HEK293 (cell line): ENCODE results near the gene TACC2.

Experiments
- GLI2 ChIP-seq: fragments of 450-650 bp; formaldehyde crosslinking; IDR thresholded peaks from 2 replicates; pipeline ENCODE4; 2017; ENCODE audit warnings: missing biosample characterization, missing genetic modification characterization, low read depth, borderline replicate concordance
- ZBTB1 ChIP-seq: fragments of 450-650 bp; formaldehyde crosslinking; IDR thresholded peaks from 2 replicates; pipeline ENCODE4 v1.5.1; 2016; ENCODE audit warnings: missing biosample characterization, missing genetic modification characterization
- ZNF501 ChIP-seq: fragments of 450-650 bp; formaldehyde crosslinking; IDR thresholded peaks from 2 replicates; pipeline ENCODE4 v1.5.1; 2016; ENCODE audit warnings: missing biosample characterization, missing genetic modification characterization
- ZNF555 ChIP-seq: fragments of 450-650 bp; formaldehyde crosslinking; conservative IDR thresholded peaks from 2 replicates; pipeline ENCODE4 v1.5.1; 2017; ENCODE audit warnings: missing biosample characterization, mild to moderate bottlenecking, missing genetic modification characterization, inconsistent platforms
- TF ChIP-seq, protein P1 (sequence below): fragments of 450-650 bp; formaldehyde crosslinking; IDR thresholded peaks from 2 replicates; pipeline ENCODE4 v1.5.1; 2016; ENCODE audit warnings: missing biosample characterization, missing genetic modification characterization, borderline replicate concordance
- TF ChIP-seq, protein P2 (sequence below): fragments of 450-650 bp; formaldehyde crosslinking; IDR thresholded peaks from 2 replicates; pipeline ENCODE4 v1.5.1; 2016; ENCODE audit warnings: missing biosample characterization, missing genetic modification characterization

DNA sequence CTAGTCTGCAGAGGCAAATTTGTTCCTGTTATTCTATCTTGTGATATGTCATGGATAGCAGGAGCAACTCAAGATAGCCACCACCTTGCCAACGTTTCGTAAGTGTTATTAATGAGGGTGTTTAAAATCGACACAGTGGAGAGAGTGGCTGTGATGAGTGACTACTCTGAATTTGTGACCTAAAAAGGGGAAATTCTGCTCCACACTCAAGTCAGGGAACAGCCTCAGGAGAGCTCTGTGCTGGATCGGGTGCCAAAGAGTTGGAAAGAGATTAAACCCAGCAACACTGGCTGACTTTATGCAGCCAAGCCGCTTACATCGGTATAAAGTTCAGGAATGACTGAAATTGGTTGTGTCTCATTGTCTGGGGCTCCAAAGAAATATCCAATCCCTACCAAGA is 9.5 kb downstream of the TACC2 start:
- TF ChIP-seq GLI2 (tag by site-specific recombination) (no peak), ZNF501 (tag by site-specific recombination) (no peak), ZBTB1 (tag by site-specific recombination) (no peak), ZNF555 (no peak)
- TF ChIP-seq, protein P1, sequence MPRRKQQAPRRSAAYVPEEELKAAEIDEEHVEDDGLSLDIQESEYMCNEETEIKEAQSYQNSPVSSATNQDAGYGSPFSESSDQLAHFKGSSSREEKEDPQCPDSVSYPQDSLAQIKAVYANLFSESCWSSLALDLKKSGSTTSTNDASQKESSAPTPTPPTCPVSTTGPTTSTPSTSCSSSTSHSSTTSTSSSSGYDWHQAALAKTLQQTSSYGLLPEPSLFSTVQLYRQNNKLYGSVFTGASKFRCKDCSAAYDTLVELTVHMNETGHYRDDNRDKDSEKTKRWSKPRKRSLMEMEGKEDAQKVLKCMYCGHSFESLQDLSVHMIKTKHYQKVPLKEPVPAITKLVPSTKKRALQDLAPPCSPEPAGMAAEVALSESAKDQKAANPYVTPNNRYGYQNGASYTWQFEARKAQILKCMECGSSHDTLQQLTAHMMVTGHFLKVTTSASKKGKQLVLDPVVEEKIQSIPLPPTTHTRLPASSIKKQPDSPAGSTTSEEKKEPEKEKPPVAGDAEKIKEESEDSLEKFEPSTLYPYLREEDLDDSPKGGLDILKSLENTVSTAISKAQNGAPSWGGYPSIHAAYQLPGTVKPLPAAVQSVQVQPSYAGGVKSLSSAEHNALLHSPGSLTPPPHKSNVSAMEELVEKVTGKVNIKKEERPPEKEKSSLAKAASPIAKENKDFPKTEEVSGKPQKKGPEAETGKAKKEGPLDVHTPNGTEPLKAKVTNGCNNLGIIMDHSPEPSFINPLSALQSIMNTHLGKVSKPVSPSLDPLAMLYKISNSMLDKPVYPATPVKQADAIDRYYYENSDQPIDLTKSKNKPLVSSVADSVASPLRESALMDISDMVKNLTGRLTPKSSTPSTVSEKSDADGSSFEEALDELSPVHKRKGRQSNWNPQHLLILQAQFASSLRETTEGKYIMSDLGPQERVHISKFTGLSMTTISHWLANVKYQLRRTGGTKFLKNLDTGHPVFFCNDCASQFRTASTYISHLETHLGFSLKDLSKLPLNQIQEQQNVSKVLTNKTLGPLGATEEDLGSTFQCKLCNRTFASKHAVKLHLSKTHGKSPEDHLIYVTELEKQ (tag by site-specific recombination) = no peak
- TF ChIP-seq, protein P2, sequence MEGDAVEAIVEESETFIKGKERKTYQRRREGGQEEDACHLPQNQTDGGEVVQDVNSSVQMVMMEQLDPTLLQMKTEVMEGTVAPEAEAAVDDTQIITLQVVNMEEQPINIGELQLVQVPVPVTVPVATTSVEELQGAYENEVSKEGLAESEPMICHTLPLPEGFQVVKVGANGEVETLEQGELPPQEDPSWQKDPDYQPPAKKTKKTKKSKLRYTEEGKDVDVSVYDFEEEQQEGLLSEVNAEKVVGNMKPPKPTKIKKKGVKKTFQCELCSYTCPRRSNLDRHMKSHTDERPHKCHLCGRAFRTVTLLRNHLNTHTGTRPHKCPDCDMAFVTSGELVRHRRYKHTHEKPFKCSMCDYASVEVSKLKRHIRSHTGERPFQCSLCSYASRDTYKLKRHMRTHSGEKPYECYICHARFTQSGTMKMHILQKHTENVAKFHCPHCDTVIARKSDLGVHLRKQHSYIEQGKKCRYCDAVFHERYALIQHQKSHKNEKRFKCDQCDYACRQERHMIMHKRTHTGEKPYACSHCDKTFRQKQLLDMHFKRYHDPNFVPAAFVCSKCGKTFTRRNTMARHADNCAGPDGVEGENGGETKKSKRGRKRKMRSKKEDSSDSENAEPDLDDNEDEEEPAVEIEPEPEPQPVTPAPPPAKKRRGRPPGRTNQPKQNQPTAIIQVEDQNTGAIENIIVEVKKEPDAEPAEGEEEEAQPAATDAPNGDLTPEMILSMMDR (tag by site-specific recombination) = no peak
